ENCODE results near the gene KEL.
"Not testable (repeated sequence)": the region's sequence is repeated elsewhere in the genome, so short reads cannot be mapped to it uniquely, and the experiment has no call there.

KEL gene

DNA sequence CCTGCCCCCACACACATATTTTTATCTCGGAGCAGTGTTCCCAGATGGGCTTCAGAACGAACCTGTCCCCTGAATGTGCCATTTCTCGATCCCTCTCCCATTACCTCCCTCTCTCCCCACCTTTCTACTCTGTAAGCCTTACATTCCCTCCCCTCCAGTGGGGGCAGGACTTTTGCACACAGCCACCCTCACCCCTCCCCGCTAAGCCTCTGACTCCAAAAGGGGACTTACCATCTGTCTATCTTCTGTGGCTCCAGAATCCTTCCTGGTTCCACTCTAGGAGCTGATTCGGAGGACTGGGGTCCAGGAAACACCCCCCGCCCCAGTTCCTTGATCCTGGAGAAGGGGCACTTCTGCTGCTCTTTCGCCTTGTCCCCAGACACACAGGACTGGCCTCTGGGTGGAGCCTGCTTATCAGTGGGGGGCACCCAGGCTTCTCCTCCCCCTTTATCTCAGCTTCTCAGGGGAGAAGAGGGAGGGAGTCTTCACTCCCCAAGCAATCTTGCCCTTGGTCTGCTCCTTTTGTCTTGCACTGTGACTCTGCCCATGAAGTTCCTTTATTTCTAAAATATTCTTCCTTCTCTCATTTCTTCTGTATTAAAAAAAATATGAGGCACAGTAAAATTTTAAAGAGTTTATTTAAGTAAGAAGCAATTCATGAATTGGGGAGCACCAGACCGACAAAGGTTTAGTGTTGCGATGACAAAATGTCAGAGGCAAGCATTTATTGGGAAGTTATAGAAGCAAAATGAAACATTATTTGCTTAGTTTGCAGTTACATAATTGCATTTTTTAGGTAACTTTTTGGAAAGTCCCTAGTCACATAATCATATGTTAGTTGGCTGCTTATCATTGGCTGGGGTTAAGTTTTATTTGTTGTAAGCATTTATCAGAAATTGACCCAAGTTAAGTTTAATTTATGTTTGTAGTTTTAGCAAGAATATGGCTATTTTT is at the start of gene KEL:
TSS of gene KEL (minus strand) at position 391 of the 954 bp plus-strand sequence. CDS start at position 234, 157 bp downstream.
- DNase-seq = no peak

DNA sequence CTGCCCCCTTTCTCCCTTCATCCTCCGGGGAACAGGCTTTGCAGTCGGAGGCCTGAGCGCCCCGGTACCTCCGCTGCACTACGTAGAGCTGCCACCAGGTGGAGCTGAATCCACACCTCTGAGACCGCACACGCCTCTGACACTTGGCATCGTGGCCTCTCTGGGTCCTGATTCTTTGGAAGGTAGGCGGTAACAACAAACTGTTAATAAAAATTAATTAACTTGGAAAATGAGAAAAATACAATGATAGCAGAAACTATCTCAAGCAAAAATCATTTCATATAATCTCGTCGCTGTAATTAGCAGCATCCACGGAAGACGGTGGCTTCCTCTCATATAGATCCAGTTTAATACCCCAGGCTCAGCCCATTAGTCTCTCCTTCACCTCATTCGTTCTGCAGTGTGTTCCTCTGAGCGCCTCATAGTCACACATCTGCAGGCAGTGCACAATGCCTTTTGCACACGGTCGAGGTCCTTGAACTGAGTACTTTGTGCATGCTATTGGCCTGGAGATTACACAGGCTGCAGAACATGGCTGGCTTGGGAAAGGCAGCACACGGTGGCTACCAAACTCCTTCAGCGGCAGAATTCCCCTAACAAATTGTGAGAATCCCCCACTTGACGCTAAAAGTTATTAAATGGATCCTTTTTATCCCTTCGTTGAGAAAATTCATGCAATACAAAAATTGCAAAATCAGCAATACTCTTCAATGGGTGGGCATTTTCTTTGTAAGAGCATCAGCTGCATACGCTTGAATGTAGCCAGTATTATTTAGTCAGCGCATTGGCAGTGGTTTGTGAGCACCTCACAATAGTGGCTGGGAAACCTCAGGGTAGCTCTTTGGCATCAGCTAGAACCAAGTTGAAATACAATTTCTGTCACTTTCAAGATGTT is 46.1 kb upstream of the KEL start:
- peak; percentile 93 for DNase-seq

DNA sequence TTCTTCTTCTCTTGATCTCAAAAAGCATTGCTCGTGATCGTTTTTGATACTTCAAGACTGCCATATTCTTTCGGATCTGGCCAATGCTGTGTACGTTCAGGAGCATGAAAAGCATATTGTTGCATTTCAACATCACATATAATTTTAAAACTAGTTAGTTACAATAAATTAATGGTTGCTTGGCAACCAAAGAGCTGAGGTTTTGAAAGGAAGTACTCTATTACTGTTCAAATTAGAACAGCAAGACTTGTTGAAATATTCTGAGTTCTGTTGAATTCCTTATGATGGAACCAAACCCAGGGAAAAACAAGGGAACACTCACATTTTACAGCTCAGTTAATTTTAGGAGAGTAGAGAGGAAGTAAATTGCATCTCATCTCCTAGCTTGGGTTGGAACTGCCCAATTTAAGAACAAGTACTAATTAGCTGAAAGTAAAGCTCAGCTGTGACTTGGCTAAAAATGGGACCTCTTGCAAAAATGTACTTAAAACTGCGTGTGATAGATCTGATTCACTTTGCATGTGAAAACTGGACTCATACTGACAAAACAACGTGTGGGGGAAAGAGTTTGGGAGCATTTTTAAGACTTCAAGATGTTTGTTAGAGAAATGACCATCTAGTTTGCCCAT is 43.6 kb upstream of the KEL start:
- DNase-seq = no peak

- no peak for DNase-seq
These were observed 41.4 kb upstream of the KEL start for GRCh38 chr7:143003393-143004051.

DNA sequence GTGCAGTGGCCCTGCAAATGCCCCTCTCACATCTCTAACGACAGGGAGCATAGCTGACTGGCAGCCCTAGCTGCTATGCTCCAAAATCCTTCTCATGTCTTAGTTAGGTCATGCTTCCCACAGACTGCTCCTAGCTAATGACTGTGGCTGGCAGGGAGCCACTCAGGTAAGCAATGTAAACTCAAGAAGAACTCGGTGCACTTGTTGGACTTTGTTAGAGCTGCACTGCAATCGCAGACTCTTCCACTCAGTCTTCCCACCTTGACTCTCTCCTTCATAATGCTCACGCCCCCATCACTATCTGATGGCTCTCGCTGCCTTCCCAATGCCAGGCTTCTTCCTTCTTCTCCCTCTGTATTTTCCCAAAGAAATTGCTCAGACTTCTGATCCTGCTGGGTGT is 40.7 kb upstream of the KEL start:
- no peak for DNase-seq

DNA sequence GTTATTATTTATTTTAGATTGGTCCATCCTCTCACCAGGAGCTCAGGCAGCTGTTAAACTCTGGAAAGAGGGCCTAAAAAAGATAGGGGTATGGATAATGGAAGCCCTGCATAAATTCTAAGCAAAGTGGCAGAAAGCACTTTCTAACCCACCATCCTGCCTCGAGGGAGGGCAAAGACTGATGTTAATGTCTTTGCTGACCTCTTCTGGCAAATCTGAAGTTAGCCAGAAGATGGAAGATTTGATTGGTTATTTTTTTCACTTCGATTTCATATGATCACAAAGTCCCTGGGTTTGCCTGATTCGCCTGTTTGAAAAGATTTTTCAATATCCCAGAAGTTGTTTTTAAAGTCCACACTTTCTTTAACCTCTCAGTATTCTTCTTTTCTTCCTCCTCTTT is 39.9 kb upstream of the KEL start:
- DNase-seq = no peak

DNA sequence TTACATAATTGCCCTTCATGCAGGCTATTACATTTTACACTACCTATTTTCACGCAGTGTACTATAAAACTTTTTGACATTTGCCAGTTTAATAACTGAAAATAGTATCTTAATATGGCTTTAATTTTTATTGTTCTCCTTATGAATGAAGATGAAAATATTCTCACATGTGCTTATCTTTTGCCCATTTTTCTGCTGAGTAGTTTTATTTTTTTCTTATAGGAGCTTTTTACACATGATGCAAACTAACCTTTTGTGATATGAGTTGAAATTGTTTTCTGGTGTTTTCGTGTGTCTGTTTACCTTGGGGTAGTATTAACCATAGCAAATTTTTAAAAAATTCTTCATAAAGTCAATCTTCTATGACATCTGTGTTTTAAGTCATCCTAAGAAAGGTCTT is 38.5 kb upstream of the KEL start:
- no peak for DNase-seq

DNA sequence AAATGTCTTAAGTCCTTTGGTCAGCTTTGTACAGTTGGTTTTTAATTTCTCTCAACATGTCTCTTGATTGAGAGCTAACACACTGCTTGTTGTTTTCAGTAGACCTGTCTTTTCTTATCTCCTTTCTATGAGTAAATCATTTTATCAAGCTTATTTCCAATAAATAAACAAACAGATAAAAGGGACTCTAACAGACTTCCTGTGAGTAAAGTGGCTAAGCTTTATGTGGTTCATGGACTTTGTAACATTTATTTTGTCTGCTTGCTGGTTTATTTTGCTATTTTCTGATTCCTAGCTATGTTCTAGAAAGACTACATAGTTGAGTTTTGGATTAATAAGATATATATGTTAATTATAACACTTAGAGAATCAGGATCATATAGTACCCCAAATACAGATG is 37.6 kb upstream of the KEL start:
- DNase-seq = no peak

- no peak for DNase-seq
These were observed 36.8 kb upstream of the KEL start for GRCh38 chr7:142998966-142999365.

- DNase-seq = no peak
These were observed 35.4 kb upstream of the KEL start for GRCh38 chr7:142997456-142997989.

GRCh38 chr7:142992427-142992826 is 30.3 kb upstream of the KEL start:
- DNase-seq = no peak

DNA sequence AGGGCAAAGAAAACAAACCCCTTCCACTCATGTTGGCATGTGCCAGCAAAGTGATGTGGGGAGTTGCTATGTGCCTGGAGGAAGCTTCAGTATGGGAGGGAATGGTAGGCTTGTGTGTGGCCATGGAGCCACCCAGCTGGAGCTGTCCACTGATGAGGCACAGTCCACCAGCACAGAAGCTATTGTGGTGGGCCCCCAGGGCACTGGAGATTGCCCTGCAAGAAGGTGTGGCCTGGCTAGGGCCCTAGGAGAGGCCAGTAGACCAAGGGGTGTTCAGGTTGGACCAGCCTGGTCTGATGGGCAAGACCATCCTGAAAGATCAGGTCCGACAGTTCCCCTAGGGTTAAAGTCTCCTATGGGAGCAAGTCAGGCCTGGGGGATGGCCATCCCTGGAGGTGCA is 22.1 kb upstream of the KEL start:
- DNase-seq = no peak

- DNase-seq = no peak
These were observed 21.7 kb upstream of the KEL start for GRCh38 chr7:142983825-142984224.

DNA sequence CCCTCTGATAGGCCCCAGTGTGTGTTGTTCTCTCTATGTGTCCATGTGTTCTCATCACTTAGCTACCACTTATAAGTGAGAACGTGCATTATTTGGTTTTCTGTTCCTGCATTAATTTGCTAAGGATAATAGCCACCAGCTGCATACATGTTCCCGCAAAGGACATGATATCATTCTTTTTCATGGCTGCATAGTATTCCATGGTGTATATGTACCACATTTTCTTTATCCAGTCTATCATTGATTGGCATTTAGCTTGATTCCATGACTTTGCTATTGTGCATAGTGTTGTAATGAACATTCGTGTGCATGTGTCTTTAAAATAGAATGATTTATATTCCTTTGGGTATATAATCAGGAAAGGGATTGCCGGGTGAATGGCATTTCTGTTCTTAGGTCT is 16.2 kb upstream of the KEL start:
- DNase-seq = not testable (repeated sequence)

- DNase-seq = no peak
These were observed 12.5 kb upstream of the KEL start for GRCh38 chr7:142974626-142975025.

- DNase-seq = no peak
These were observed 7.0 kb upstream of the KEL start for GRCh38 chr7:142969183-142969582.

GRCh38 chr7:142968229-142968628 is 6.1 kb upstream of the KEL start:
- no peak for DNase-seq

GRCh38 chr7:142964502-142965246 is 2.5 kb upstream of the KEL start:
- DNase-seq = no peak

- DNase-seq = no peak
These were observed 1.8 kb upstream of the KEL start for GRCh38 chr7:142963993-142964392.

DNA sequence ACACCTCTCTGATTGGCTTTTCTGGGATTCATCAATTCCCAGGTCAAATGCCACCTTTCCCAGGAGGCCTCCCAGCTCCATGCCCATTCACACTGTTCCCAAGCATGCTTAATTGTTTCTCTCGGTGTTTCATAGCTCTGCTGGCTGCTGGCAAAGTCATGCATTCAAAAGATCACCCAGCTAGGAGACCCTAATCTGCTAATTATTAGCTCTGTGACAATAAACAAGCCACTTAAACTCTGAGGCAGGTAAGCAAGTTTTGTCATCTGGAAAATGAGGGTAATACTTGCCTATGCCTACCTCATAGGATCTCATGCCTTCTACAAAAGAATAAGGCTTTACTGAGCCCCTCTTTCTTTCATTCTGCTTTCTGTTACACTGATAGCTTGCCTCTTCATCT is 828 bp upstream of the KEL start:
- no peak for DNase-seq

DNA sequence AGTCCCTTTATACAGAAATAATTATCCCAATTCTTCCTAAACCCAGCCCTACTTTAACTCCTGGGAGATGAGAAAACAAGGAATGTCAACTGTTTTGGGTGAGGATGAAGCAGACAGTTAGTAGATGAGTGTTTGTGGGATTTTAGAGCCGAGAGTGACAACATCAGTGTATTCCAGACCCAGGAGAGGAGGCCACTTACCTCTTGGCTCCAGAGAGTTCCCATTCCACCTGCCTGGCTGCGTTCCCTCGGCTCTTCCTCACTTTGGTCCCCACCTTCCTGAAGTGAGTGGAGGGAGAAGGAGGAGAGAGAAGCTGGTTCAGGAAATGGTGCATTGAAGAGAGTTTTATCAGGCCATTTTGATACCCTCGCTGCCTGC is 579 bp downstream of the KEL start:
- DNase-seq = no peak
